Hematopoietic multipotent progenitor cell (in vitro differentiated cells): Measurements from ENCODE around the gene LIPC. TPM values are rescaled to one million over a fixed set of nuclear protein-coding genes. Genes with fewer than 3 reads are reported as not detected.

Source experiments
- DNase-seq, 3 donors: peaks; one replicate each; pipeline ENCODE4 v3.0.0-alpha.2; 2011 to 2015; ENCODE audit warnings: low read depth in 2 of 3, low spot score in 2 of 3
- total RNA-seq: library from RNA; depleted of rRNA; stranded (reverse); fragments of >200 nt; gene quantifications from one replicate; pipeline ENCODE4 v1.2.3, GENCODE V29; 2012

Gene LIPC
- total RNA-seq, 1 donor = 0.27 TPM

- DNase-seq = no peak
Measured at GRCh38 chr15:58549013-58549784, 117.4 kb downstream of the LIPC start.

GRCh38 chr15:58549785-58550074 lies 117.9 kb downstream of the LIPC start:
- no peak for DNase-seq

- peak in 1 of 3 donors; percentile 5 for DNase-seq
Measured at GRCh38 chr15:58551084-58551763, 119.4 kb downstream of the LIPC start.

- DNase-seq = peak in 2 of 3 donors; percentile 13 to 42
Measured at GRCh38 chr15:58551764-58552504, 120.1 kb downstream of the LIPC start.

GRCh38 chr15:58552505-58553364 lies 120.9 kb downstream of the LIPC start:
- DNase-seq = no peak

DNA sequence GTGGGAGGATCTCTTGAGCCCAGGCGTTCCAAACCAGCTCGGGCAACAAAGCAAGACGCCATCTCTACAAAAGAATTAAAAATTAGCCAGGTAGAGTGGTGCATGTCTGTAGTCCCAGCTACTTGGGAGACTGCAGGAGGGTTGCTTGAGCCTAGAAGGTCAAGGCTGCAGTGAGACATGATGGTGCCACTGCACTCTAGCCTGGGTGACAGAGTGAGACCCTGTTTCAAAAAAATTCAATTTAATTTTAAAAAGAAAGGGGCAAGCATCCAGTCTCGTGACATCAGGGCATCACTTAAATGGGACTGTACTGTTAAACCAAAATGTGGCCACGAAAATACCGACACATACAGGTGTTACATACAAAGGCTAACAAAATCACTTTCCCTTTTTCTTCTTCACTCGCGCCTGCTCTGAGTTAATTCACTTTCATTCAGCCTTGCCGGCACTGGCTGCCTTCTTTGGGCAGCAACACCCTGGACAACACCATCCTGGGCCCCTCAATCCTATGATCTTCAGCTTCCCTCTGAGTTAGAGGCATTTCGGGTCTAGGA lies 121.7 kb downstream of the LIPC start:
- DNase-seq = no peak

DNA sequence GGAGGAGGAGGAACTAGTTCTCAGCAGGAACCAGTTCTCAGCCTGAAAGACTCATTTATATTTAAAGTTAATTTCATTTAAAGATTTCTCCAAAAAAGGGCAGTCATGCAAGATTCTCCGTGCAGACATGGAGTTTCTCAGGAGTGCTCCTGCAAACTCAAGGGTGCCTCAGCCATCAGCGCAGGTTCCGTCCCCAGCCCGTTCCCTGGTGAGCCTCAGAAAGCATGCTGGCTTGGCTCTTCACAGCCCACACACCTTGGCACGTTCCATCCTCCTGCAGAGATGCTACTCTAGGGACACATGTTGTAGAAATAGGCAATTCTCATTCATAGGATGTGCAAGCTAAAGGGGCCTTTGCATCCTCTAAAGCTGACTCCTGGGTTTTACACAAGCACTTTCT lies 123.0 kb downstream of the LIPC start:
- no peak for DNase-seq

DNA sequence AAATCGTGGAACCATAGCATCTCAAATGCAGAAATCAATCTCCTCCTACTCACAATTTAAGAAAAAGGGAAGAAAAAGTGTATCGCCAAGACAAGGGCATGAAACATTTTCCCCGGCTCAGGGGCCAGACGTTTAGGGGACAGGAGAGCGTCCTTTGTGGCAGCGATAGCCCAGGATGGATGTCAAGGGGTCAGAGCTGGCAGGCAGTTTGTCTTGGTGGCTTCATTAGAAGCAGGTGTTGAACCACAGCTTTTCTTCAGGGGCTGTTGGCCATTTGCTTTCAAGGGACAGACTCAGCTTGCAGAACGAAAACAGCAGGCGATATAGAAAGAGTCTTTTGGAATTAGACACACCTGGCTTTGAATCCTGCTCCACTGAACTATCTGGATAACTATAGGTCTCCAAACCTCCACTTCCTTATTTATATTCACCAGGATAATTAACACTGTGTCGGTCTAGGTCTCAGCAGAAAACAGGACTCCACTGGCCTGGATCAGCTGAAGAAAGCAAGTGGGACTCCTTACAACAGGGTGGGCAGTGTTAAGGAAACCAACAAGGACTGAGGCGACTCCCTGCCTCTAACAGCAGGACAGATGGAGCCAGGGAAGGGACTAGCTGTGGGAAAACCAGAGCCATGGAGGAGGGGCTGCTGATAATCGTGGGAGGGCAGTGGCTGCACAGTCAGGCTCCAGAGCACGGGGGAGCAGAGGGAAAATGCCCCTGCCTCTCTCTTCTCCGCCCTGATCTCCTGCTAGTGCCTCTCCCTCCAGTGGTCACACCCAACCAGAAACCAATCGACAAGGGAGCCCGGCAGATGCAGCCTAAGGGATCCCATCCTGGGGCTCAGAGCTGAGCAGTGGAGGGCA lies 123.6 kb downstream of the LIPC start:
- no peak for DNase-seq

GRCh38 chr15:58556028-58556361 lies 124.2 kb downstream of the LIPC start:
- no peak for DNase-seq

GRCh38 chr15:58556541-58556940 lies 124.8 kb downstream of the LIPC start:
- no peak for DNase-seq

DNA sequence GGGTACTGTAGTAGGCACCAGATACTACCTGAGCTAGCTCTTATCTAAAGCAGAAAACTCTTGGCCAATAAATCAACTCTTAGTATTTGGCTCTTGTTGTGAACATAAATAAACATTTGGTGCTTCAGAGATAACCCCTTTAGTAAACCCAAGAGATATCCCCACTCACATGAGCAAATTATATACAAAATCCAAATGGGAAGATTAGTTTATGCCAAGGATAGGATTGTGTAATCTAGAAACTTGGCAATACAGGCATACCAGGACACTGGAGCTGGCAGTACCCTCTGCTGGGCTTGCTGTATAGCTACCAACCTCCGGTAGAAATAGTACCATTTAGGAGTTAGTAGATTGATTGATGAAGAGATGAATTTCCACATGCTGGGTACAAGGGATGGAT lies 127.0 kb downstream of the LIPC start:
- no peak for DNase-seq

- DNase-seq = no peak
Measured at GRCh38 chr15:58559904-58560588, 128.3 kb downstream of the LIPC start.

GRCh38 chr15:58561321-58561720 lies 129.5 kb downstream of the LIPC start:
- no peak for DNase-seq

GRCh38 chr15:58562135-58562534 lies 130.3 kb downstream of the LIPC start:
- no peak for DNase-seq

DNA sequence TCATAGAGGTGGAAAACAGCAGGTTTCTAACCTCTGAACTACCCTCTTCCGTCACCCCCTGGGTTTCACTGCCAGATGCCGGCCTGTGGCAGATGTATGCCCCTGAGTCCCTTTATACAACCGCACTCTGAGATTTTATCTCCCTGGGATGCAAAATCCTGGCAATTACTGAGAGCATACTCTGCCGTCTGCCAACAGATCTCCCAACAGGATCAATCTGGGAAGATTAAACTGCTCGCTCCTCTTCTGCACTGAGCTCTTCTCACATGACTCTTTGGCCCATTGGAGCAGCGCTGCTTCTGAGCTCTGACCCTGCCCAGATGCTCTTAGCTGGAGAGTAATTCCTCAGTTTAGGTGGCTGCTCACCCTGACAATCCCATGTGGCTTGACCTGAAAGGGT lies 133.2 kb downstream of the LIPC start:
- DNase-seq = no peak

- no peak for DNase-seq
Measured at GRCh38 chr15:58565619-58566018, 133.8 kb downstream of the LIPC start.

DNA sequence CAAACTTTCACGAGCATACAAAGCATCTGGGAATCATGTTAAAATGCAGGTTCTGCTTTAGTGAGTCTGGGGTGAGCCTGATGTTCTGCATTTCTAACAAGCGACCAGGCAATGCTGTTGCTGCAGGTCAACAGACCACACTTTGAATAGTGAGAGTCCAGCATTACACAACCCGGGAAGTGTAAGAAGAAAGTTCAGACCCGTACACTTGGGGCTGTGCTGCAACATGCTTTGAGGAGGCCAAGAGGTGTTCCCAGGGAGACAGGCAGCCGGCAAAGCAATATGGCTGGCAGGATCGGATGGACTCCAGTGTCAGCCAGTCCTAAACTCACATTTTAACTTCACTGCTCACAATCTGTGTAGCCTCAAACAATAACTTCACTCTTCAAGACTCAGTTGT lies 134.2 kb downstream of the LIPC start:
- no peak for DNase-seq

GRCh38 chr15:58568157-58568571 lies 136.4 kb downstream of the LIPC start:
- peak in 1 of 3 donors; percentile 45 for DNase-seq

DNA sequence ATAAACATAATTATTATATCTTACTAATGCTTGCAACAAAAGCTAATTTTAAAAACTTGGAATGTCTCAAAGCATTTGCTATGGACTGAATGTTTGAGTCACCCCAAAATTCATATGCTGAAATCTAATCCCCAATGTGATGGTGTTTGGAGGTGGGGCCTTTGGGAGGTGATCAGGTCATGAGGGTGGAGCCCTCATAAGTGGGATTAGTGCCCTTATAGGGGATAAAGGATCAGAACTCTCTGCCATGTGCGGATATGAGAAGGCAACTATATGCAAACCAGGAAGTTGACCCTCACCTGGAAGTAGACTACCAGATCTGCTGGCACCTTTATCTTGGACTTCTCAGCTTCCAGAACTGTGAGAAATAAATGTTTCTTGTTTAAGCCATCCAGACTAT lies 137.7 kb downstream of the LIPC start:
- no peak for DNase-seq
